CD4-positive, alpha-beta T cell treated with Interleukin-15 for 1 hour (primary cell): ENCODE results near the gene TRPM4.
"Not testable (repeated sequence)": the region's sequence is repeated elsewhere in the genome, so short reads cannot be mapped to it uniquely, and the experiment has no call there.

Source experiments
- DNase-seq: peaks from one replicate; pipeline ENCODE4 v3.0.0-alpha.2; 2020

The TRPM4 gene

GRCh38 chr19:49157445-49158224 lies at the start of gene TRPM4:
Gene TRPM4, plus strand, starts transcription at chr19:49157792. Its CDS starts 75 bp downstream, at chr19:49157867.
- peak; percentile 43 for DNase-seq

- no peak for DNase-seq
Measured at GRCh38 chr19:49109051-49109450, 48.5 kb upstream of the TRPM4 start.

- DNase-seq, result no peak
Measured at GRCh38 chr19:49109569-49110233, 47.9 kb upstream of the TRPM4 start.

GRCh38 chr19:49110567-49110966 lies 47.0 kb upstream of the TRPM4 start:
- no peak for DNase-seq

GRCh38 chr19:49111218-49111998 lies 46.2 kb upstream of the TRPM4 start:
- DNase-seq, result no peak

DNA sequence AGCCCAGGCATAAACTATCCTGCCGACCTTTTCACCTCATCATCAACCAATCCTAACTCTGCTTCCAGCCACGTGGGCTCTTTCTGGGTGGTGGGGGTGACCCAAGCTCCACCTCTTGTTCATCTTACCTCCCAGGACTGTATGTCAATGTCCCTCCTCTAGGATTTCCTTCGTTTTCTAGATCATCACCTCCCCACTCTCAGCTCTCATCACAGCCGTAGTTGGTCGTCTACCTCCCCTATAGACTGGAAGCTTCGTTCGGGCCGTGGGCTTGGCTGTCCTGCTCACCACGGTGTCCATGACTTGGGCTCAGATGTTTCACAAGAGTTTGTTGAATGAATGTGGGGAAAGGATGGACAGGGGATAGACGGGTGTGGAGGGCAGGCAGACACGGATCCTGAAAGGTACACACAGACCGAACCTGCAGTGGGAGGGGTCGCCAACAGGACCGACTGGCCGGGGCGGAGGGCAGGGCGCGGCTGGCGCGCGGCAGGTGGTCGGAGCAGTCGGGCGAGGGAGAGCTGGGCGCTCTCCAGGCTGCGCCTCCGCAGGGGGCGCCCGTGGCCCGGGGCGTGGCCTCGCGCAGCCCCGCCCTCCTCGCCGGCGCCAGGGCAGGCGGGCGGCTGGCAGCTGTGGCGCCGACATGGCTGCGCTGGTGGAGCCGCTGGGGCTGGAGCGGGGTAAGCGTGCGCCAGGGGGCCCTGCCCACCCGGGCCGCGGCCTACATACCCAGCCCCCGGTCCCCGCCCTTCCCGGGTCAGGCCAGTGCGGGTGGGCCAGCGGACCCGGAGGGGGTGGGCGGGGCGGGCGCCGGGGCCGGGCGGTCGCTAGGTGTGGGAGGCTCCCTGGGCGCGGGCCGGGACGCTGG lies 43.6 kb upstream of the TRPM4 start, which contains the start of gene LIN7B:
TSS of gene LIN7B (plus strand) at position 609 of the 868 bp plus-strand sequence. CDS start at position 644, 35 bp downstream.
- peak; percentile 76 for DNase-seq

GRCh38 chr19:49114630-49115363 lies 42.8 kb upstream of the TRPM4 start:
- DNase-seq, result peak; percentile 47

GRCh38 chr19:49116544-49116943 lies 41.0 kb upstream of the TRPM4 start:
- DNase-seq, result no peak

DNA sequence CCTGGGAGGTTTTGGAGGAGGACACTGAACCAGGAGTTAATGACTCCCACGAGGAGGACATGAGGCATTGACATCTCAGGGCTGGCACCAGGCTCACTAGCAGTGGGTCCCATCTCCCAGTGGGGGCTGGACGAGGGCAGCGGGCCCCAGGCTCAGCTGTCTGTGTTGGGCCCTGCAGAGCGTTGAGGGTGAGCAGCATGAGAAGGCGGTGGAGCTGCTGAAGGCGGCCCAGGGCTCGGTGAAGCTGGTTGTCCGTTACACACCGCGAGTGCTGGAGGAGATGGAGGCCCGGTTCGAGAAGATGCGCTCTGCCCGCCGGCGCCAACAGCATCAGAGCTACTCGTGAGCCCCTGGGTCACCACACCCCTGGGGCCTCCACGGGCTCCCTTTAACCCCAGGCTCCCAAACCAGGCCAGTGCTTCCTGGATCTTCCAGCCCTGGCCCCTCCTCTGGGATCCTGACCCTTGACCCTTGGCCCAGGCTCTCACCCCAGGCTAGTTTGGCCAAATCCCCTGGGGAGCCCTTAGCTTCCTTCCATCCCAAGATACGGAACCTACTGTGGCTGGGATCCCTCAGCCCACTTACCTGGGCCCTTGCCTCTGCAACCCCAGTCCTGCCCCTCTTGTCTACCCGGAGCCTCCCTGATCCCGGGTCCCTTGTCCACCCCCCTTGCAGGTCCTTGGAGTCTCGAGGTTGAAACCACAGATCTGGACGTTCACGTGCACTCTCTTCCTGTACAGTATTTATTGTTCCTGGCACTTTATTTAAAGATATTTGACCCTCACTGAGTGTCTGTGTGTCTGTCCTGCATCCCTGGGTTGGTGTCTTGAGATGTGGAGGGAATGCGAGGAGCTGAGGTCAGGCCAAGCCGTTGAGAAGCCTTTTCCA lies 39.7 kb upstream of the TRPM4 start:
- DNase-seq, result no peak

- peak; percentile 96 for DNase-seq
Measured at GRCh38 chr19:49118565-49119410, 38.8 kb upstream of the TRPM4 start, which contains the start of gene C19orf73. Gene C19orf73, minus strand, starts transcription at chr19:49119143. Its CDS starts 121 bp downstream, at chr19:49119022.

DNA sequence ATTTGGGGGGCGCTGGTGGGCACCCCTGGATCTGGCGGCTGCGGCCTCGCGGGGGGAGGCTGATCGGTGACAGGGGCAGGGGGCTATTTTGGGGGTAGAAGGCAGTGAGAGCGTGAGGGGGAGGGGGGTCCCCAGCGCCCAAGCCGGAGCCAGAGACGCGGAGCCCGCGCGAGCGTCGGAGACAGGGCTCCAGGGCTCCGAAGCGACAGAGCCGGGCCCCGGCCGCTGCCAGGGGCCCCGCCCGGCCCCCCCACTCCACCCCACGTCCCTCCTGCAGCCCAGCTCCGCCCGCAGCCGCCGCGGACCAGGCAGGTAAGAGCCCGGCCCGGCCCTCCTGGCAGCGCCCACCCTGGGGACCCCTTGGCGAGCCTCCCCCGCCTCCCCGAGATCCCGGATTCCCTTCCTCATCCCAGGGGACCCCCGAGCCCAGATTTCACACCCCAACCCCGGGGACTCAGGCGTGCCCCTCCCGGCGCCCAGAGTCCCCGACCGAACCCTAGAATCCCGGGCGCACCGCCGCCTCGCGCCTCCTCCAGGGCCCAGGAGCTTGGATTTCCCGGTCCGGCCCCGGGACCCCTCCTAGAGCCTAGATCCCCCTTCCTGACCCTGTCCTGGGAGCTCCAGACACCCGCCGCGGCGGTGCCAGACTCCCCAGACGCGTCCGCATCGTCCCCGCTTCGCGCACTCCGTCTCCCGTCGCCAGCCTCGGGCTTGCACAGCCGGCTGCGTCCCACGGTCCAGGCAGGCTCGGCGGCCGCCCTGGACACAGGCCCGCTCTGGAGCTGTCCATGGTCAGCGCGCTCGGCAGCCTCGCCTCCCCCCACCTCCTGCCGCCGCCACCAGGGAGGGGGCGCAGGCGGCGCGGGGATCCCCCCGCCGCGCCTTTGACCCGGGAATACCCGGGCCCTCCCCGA lies 37.9 kb upstream of the TRPM4 start, which contains the start of gene PPFIA3:
TSS of gene PPFIA3 (plus strand) at position 134 of the 914 bp plus-strand sequence. CDS start 8,330 bp downstream, outside the sequence.
- DNase-seq, result no peak

DNA sequence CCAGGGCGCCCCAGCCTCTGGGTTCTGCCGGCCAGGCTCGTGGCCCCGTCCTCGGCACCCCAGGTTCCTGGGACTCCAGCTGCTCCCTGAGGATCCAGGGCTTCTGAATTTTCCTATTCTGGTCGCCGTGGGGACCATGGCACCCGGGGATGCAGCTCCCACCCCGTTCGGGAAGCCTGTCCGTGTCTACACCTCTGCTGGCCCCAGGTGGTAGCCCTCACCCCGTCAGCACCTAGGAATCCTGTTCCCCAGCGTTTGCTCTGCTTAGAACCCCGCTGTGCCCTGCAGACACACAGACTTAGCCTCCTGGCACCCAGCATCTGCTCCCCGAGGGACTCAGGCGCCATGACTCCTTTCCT lies 37.3 kb upstream of the TRPM4 start:
- DNase-seq, result no peak

DNA sequence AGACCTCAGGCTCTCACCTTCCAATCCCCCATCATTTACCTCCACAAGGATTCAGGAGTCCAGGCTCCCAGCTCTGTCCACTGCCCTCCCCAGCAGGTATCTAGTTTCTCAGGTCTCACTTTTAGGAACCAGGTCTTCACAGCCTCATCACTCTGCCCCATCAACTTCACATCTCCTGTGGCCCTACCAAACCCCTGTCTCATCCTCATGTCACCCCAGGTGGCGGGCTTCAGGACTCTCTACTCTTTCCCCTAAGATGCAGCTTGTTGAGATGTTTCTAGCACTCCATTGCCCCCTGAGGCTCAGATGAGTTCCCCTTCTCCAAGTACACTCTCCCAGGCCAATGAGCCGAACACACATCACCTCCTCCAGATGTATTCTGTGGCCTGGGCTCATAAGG lies 36.7 kb upstream of the TRPM4 start:
- no peak for DNase-seq

DNA sequence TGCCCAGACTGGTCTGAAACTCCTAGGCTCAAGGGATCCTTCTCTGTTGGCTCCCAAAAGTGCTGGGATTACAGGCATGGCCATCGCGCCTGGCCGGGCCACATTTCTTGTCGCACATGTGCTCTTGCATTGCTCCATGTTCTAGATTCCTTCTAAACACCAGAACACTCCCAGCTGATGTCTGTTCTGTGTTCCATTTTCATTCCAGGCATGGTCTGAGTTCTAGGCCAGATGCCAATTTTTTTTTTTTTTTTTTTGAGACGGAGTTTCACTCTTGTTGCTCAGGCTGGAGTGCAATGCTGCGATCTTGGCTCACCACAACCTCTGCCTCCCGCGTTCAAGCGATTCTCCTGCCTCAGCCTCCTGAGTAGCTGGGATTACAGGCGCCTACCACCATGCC lies 35.8 kb upstream of the TRPM4 start:
- DNase-seq, result not testable (repeated sequence)

- not testable (repeated sequence) for DNase-seq
Measured at GRCh38 chr19:49123285-49123684, 34.3 kb upstream of the TRPM4 start.

DNA sequence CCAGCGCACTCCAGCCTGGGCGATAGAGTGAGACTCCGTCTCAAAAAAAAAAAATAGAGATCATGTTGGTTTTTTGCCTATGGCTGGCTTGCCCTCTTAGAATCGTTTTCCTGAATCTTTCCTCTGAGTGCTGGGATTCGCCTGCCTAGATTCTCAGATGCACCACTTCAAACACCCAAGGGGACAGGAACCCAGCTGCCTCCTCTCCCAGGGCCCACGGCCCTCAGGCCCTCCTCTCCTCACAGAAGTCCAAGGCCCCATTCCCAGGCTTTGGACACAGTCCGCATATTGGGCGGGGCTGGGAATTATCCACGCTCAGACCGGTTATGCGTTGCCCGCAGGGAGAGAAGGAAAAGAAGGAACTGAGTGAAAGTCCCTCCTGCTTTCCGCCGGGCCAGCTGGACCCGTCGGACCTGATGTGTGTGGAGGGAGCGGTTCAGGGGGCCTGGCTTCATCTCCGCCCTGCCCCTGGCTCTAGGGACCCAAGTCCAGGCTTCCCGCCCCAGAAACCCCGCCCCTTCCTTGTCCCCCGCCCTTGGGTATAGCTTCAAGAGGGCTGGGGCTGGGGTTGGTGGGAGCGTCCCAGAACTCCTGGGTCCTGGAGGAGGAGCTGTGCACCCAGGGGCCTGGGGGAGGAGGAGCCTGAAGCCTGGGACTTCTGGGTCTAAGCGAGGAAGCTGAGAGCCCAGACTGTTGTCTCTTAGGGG lies 32.4 kb upstream of the TRPM4 start:
- no peak for DNase-seq

DNA sequence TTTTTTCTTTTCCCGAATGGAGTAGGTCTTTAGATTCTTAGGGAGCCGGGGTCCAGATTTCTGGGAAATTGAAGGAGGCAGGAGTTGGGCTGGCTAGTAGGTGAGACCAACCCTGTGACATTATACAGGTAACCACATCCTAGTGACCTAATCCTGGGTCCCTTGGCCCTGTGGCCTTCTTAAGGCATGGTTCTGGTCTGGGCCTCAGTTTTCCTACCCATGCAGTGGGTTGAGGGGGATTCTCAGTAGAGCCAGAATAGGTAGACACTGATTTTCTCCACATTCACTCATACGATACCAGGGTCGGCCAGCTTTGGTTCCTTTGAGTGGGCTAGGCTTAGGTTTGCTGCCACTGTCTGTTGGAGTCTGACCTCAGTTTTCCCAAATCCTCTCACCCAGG lies 31.0 kb upstream of the TRPM4 start:
- no peak for DNase-seq

DNA sequence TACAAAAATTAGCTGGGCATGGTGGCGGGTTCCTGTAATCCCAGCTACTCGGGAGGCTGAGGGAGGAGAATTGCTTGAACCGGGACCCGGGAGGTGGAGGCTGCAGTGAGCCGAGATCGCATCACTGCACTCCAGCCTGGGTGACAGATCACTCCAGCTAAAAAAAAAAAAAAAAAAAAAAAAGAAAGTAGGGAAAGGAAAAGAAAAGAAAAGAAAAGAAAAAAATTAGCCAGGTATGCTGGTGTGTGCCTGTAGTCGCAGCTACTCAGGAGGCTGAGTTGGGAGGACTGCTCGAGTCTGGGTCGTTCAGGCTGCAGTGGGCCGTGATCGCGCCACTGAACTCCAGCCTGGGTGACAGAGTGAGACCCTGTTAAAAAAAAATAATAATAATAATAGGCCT lies 30.4 kb upstream of the TRPM4 start:
- DNase-seq, result not testable (repeated sequence)
